Prostate gland (tissue), 2 donors: ENCODE measurements around the gene RAB37. TPM values are rescaled to one million over a fixed set of nuclear protein-coding genes. Genes with fewer than 3 reads are reported as not detected.
A peak's percentile ranks its signal among the peaks of the same experiment; 100 is the strongest.

ENCODE experiments used
- DNase-seq: peaks from one replicate; pipeline ENCODE4 v3.0.0-alpha.2; 2019; ENCODE audit warnings: low spot score
- H3K27ac ChIP-seq, 2 donors: fragments of 200-600 bp; sonication (generic); 2 replicates each; pipeline ENCODE4 v1.5.1; 2017 to 2019
- H3K27me3 ChIP-seq: fragments of 200-600 bp; sonication (generic); replicated peaks from 2 replicates; pipeline ENCODE4 v1.5.1; 2019; ENCODE audit not compliant: insufficient read depth
- H3K36me3 ChIP-seq, 2 donors: fragments of 200-600 bp; sonication (generic); 1 replicate in 1 of 2; 2 replicates in 1 of 2; pipeline versions ENCODE4 v1.5.1 to v1.8.1; 2017 to 2019
- H3K4me1 ChIP-seq: fragments of 200-600 bp; sonication (generic); replicated peaks from 2 replicates; pipeline ENCODE4 v1.5.1; 2019
- H3K4me3 ChIP-seq, 2 donors: fragments of 200-600 bp; sonication (generic); 2 replicates each; pipeline ENCODE4 v1.5.1; 2017 to 2019
- H3K9me3 ChIP-seq: fragments of 200-600 bp; sonication (generic); 2 replicates; pipeline ENCODE4 v1.5.1; 2017
- CTCF ChIP-seq, 4 experiments: fragments of 200-600 bp in 2 of 4; fragments of 450-650 bp in 2 of 4; sonication (generic) in 2 of 4; IDR thresholded peaks; 1 replicate in 3 of 4; 2 replicates in 1 of 4; pipeline ENCODE4 v1.5.1; 2016 to 2019; ENCODE audit warnings: antibody characterized with exemption in 4 of 4, mild to moderate bottlenecking in 2 of 4, moderate library complexity in 2 of 4
- POLR2A ChIP-seq: fragments of 450-650 bp; IDR thresholded peaks from one replicate; pipeline ENCODE4 v1.6.1; 2016; ENCODE audit warnings: antibody characterized with exemption, mild to moderate bottlenecking
- POLR2AphosphoS5 ChIP-seq: sonication (generic); formaldehyde crosslinking; IDR thresholded peaks from one replicate; pipeline ENCODE4 v1.6.1; 2017; ENCODE audit warnings: antibody characterized with exemption
- WGBS: methylation state at CpG from one replicate; pipeline ENCODE4 v1.1.5; 2018; 5-methylcytosine and 5-hydroxymethylcytosine counted together
- intact Hi-C: fragments of 100-400 bp; cut with DNase I; formaldehyde crosslinking; loops from one replicate; pipeline ENCODE4 v1.14.2; 2022
- total RNA-seq, 2 donors: library from RNA; depleted of rRNA; stranded (reverse); fragments of >200 nt; gene quantifications; one replicate each; pipeline ENCODE4 v1.1.0, GENCODE V29; 2016

RAB37 gene
- total RNA-seq, 2 donors from 2014 or later: 1.6 to 2.2 TPM

GRCh38 chr17:74752822-74753401 is 15.9 kb downstream of the RAB37 start:
- Histone ChIP-seq H3K36me3 (no peaks in the 10 kb centered on the region), H3K4me3 (no peak overlapping the region), H3K27ac (no peak overlapping the region), H3K4me1 (peaks cover 22% of the 10 kb centered on the region), H3K27me3 (no peaks in the 10 kb centered on the region), H3K9me3 (no peaks in the 10 kb centered on the region)
- no peak for DNase-seq
- WGBS: 95% methylated on average over 7 of the region's 7 CpGs
- no peak for TF ChIP-seq POLR2AphosphoS5
- TF ChIP-seq CTCF (IDR thresholded peaks at IDR 0.05): no peak
- TF ChIP-seq POLR2A: no peak
- intact Hi-C loops: no loop called here

- no peaks in the 10 kb centered on the region for H3K9me3 ChIP-seq
- intact Hi-C loops: loop anchor here (5.0 kb wide), 1 partner anchor 528 kb away; no protein-coding TSS in a partner anchor
- H3K4me1 ChIP-seq: peaks cover 42% of the 10 kb centered on the region
- H3K27me3 ChIP-seq: no peaks in the 10 kb centered on the region
- no peak overlapping the region for H3K4me3 ChIP-seq
- DNase-seq: no peak
- TF ChIP-seq POLR2A: no peak
- no peak for TF ChIP-seq CTCF (IDR thresholded peaks at IDR 0.05)
- no peak for TF ChIP-seq POLR2AphosphoS5
- H3K36me3 ChIP-seq: no peaks in the 10 kb centered on the region
- 95% methylated on average over 3 of the region's 3 CpGs for WGBS
- no peak overlapping the region for H3K27ac ChIP-seq
Measured at GRCh38 chr17:74754832-74755231, 17.8 kb downstream of the RAB37 start.

- Histone ChIP-seq H3K4me1 (peaks cover 49% of the 10 kb centered on the region), H3K4me3 (no peak overlapping the region), H3K27ac (no peak overlapping the region), H3K9me3 (no peaks in the 10 kb centered on the region), H3K27me3 (no peaks in the 10 kb centered on the region), H3K36me3 (no peaks in the 10 kb centered on the region)
- intact Hi-C loops: loop anchor here (5.0 kb wide), 1 partner anchor 528 kb away; no protein-coding TSS in a partner anchor
- TF ChIP-seq POLR2A (no peak), CTCF (IDR thresholded peaks at IDR 0.05) (no peak)
- no peak for DNase-seq
- 91% methylated on average over 8 of the region's 8 CpGs for WGBS
Measured at GRCh38 chr17:74755533-74755932, 18.5 kb downstream of the RAB37 start.

GRCh38 chr17:74756891-74757290 is 19.8 kb downstream of the RAB37 start:
- Histone ChIP-seq H3K9me3 (no peaks in the 10 kb centered on the region), H3K27ac (peak overlapping the region; percentile 90 to 91), H3K36me3 (no peaks in the 10 kb centered on the region), H3K27me3 (no peaks in the 10 kb centered on the region), H3K4me3 (no peak overlapping the region), H3K4me1 (peaks cover 50% of the 10 kb centered on the region)
- intact Hi-C loops: loop anchor here (5.0 kb wide), 1 partner anchor 530 kb away; no protein-coding TSS in a partner anchor
- 21% methylated on average over 3 of the region's 3 CpGs for WGBS
- TF ChIP-seq POLR2AphosphoS5 (no peak), CTCF (IDR thresholded peaks at IDR 0.05) (no peak), POLR2A (no peak)
- DNase-seq: no peak

- 26% methylated on average over 3 of the region's 3 CpGs for WGBS
- Histone ChIP-seq H3K27me3 (no peaks in the 10 kb centered on the region), H3K4me1 (peaks cover 54% of the 10 kb centered on the region), H3K9me3 (no peaks in the 10 kb centered on the region), H3K27ac (peak overlapping the region; percentile 90 to 91), H3K4me3 (no peak overlapping the region), H3K36me3 (no peaks in the 10 kb centered on the region)
- TF ChIP-seq CTCF (IDR thresholded peaks at IDR 0.05): no peak
- TF ChIP-seq POLR2AphosphoS5: no peak
- TF ChIP-seq POLR2A: no peak
- peak; percentile 51 for DNase-seq
- intact Hi-C loops: loop anchor here (5.0 kb wide), 1 partner anchor 530 kb away; no protein-coding TSS in a partner anchor
Measured at GRCh38 chr17:74757502-74757901, 20.4 kb downstream of the RAB37 start.
